Ureter (tissue), 1 donor: ENCODE measurements around the gene UVRAG. TPM values are rescaled to one million over a fixed set of nuclear protein-coding genes. Genes with fewer than 3 reads are reported as not detected.
"Not testable (repeated sequence)": the region's sequence is repeated elsewhere in the genome, so short reads cannot be mapped to it uniquely, and the experiment has no call there.

ENCODE experiments used
- DNase-seq: peaks from one replicate; pipeline ENCODE4 v3.0.0-alpha.2; 2020; ENCODE audit warnings: low spot score
- total RNA-seq: library from RNA; stranded (reverse); gene quantifications from one replicate; pipeline ENCODE4 v1.2.4, GENCODE V29; 2023
- donor health status: DM: yes; HTN: yes; CAD: no.

UVRAG gene
- total RNA-seq, 1 donor from 2014 or later, result 33.6 TPM

DNA sequence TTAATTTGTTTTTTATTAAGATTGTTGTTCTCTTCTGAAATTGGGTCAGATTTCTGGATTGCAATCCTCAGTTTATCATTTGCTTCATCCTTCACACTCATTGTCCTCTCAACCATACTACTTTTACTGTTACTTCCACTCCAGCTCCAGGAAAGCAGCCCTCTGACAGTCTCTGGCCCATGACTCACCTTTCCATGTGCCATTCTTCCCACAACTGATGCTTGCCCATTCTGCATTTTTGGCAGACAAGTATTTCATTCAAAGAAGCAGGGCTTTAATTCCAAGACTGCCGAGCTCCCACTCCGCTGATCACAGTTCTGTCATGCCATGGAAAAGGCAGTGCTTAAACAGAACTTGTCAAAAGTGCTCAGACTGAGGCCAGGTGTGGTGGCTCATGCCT is 252.1 kb downstream of the UVRAG start:
- no peak for DNase-seq

GRCh38 chr11:76069001-76069400 is 254.0 kb downstream of the UVRAG start:
- no peak for DNase-seq

DNA sequence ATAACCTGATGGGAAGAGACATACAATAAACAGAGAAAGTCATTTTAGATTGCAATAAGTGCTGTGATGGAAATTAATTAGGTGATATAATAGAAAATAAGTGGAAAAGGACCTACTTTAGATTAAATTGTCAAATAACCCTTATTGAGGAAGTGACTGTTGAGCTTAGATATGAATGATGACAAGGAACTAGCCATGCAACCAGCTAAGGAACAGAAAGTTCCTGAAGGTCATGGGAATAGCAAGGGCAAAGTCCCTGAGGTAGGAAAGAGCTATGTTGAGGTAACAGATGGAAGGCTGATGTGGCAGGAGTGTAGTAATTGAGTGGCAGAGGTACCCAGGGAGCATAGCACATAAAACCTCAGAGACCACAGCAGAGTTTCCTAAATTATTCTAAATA is 256.1 kb downstream of the UVRAG start:
- no peak for DNase-seq

DNA sequence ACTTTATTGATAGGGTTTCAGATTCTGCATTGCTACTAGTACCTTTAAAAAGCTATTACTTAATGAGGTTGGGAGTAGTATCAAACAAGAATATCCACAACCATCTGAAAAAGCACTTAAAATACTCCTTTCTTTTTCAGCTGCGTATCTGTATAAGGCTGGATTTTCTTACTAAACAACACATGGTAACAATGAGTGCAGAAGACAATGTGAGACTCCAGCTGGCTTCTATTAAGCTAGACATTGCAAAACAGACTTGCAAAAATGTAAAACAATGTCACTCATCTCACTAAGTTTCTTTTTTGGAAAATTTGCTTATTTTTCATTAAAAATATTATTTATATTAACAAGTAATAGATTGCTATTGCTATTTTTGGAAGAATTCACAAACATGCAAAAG is 258.7 kb downstream of the UVRAG start:
- DNase-seq, result no peak

- DNase-seq, result no peak
These were observed 259.4 kb downstream of the UVRAG start for GRCh38 chr11:76074148-76075095.

GRCh38 chr11:76075716-76076115 is 260.7 kb downstream of the UVRAG start:
- DNase-seq, result no peak

GRCh38 chr11:76076253-76076652 is 261.2 kb downstream of the UVRAG start:
- not testable (repeated sequence) for DNase-seq

DNA sequence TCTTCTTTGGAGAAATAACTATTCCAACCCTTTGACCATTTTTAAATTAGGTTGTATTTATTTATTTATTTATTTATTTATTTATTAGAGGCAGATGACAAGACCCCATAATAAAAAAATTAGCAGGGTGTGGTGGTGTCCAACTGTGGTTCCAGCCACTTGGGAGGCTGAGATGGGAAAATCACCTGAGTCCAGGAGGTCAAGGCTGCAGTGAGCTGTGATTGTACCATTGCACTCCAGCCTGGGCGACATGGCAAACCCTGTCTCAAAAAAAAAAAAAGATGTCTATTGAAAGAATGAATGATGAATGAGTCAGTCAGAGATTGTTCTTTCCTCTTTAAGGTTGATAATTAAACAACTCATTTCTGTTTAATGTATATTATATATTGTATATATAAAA is 261.7 kb downstream of the UVRAG start:
- DNase-seq, result no peak

DNA sequence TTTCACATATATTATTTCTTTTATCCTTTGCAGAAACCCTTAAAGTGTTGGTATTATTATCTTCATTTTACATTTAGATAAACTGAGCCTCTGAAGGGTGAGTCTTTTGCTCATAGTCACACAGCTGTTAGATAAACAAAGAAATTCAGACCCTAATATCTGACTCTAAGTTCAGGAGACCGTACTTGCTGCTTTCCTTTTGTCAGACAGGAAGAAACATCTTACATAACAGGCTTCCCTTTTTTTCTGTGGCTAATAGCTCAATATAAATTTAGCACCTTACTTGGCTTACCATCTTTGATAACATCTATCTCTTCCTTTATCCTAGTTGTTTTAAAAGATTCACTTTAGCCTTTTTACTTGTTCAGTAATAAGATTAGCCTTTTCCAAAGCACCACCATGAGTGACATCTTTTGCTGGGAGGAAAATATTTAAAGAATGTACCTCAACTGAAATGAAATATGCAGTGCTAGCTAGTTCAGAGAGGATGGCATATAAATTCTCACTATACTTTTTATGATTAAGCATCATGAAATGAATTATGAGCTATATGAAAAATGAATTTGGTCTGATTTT is 262.7 kb downstream of the UVRAG start:
- DNase-seq, result no peak

GRCh38 chr11:76081084-76081483 is 266.1 kb downstream of the UVRAG start:
- DNase-seq, result not testable (repeated sequence)

GRCh38 chr11:76083563-76084451 is 268.8 kb downstream of the UVRAG start:
- DNase-seq, result no peak

DNA sequence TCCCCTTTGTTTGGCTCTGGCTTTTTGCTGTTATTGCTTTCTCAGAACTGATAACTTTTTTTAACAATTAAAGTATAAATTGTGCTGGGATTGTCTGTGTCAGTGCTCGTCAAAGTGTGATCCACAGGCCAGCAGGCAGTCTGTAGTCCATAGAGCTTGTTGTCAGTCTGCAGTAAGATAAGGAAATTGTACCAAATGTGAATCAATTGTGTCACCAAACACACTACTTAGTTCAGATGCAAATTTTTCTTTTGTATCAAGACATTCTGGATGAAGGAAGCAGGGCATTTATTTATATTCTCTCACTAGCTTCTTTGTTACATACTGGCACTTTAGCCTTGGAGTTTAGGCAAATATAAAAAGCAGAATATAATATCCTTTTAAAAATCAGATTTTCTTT is 270.3 kb downstream of the UVRAG start:
- no peak for DNase-seq

- no peak for DNase-seq
These were observed 272.0 kb downstream of the UVRAG start for GRCh38 chr11:76086743-76087635.

GRCh38 chr11:76087749-76088148 is 272.7 kb downstream of the UVRAG start:
- DNase-seq, result no peak

DNA sequence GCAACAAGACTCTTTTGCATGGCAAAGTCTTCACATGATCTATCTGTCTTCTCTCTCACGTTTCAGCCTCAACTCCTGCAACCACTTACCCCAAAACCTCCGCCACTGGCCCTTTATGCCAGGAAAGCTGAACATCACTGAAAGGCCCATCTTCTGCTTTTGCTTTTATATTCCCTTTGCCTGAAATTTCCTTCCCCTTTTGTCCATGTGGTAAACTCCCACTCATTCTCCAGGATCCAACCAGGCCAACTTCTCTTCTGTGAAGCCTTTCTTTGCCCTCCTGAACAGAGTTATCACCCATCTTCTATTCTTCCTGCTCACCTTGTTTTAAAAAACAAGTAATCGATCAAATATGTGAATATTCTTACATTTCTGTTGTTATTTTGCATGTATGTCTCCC is 273.5 kb downstream of the UVRAG start:
- DNase-seq, result no peak

GRCh38 chr11:76090174-76090573 is 275.2 kb downstream of the UVRAG start:
- DNase-seq, result no peak

DNA sequence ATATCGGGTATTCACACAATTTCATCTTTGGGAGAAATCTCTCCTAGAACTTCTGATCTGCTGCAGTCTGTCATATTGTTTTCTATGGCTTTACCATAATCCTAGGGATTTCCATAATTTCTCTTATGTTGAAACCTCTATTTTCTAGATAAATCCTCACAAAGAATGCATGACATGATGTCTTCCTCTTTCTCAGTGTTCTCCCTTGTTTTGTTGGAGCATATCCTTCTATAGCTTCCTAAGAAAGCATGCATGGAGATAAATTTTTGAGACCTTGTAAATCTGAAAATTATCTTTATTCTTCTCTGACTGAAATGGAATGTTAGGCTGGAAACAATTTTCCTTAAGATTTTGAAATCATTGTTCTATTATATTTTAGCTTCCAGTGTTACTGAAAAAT is 275.8 kb downstream of the UVRAG start:
- no peak for DNase-seq

GRCh38 chr11:76094740-76095139 is 279.7 kb downstream of the UVRAG start:
- no peak for DNase-seq

DNA sequence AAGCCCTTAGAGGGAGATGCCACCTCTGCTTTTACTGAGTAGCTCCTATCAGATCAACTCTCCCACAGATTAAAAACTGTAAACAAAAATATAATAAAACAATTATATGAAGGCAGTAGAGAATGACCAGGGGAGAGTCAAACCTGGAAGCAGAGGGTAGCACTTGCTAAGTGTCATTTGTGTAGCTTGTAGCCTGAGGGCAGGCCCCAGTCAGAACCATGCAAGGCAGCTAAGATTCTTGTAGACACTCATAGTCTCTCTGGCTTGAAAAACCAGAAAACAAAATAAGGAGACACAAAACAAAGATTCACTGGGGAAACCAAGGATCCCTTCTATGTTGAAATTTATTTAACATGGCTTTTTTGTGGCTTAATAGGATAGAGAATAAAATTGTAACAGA is 280.9 kb downstream of the UVRAG start:
- no peak for DNase-seq

GRCh38 chr11:76096552-76096951 is 281.5 kb downstream of the UVRAG start:
- DNase-seq, result no peak

DNA sequence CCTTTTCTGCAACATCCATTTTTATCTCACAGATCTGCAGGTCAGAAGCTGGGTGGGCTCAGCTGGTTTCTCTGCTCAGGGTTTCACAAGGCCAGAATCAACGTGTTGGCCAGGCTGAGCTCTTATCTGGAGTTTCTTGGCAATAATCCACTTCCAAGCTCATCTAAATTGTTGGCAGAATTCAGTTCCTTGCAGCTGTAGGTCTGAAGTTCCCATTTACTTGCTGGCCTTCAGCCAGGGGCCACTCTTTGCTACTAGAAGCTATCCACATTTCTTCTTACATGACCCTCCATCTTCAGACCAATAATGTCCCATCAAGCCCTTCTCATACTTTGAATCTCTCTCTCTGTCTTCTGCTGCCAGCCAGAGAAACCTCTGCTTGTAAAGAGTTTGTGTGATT is 287.8 kb downstream of the UVRAG start:
- DNase-seq, result no peak
